SK-N-SH treated with all-trans-retinoic acid at 6 μM for 48 hours (cell line): ENCODE results near the gene SYNPO.

Experiments used
- ATAC-seq: fragments of 200-7000 bp; cut with Tn5 transposase; 3 replicates; pipeline ENCODE4 v1.9.1; 2020; ENCODE audit warnings: mild to moderate bottlenecking, moderate library complexity
- ARNTL ChIP-seq: fragments of 450-650 bp; formaldehyde crosslinking; IDR thresholded peaks from 2 replicates; pipeline ENCODE4 v1.5.0; 2020; ENCODE audit warnings: low read depth, mild to moderate bottlenecking, moderate library complexity, borderline replicate concordance
- BACH2 ChIP-seq: fragments of 250-450 bp; sonication (Bioruptor Pico); IDR thresholded peaks from 2 replicates; pipeline ENCODE4 v1.9.0; 2021; ENCODE audit warnings: mild to moderate bottlenecking, borderline replicate concordance
- CSDC2 ChIP-seq: fragments of 250-450 bp; sonication (Bioruptor Pico); IDR thresholded peaks from 2 replicates; pipeline ENCODE4 v1.5.0; 2020; ENCODE audit warnings: mild to moderate bottlenecking, moderate library complexity
- CSRNP3 ChIP-seq: fragments of 250-450 bp; sonication (Bioruptor Pico); IDR thresholded peaks from 2 replicates; pipeline ENCODE4 v1.5.1; 2021; ENCODE audit warnings: mild to moderate bottlenecking, moderate library complexity
- ESRRG ChIP-seq: fragments of 250-450 bp; sonication (Bioruptor Pico); IDR thresholded peaks from 2 replicates; pipeline ENCODE4 v1.6.1; 2021; ENCODE audit warnings: mild to moderate bottlenecking
- GLIS3 ChIP-seq: fragments of 250-450 bp; sonication (Bioruptor Pico); IDR thresholded peaks from 2 replicates; pipeline ENCODE4 v1.5.0; 2020; ENCODE audit warnings: mild to moderate bottlenecking, moderate library complexity
- ISL1 ChIP-seq: fragments of 250-450 bp; sonication (Bioruptor Pico); IDR thresholded peaks from 2 replicates; pipeline ENCODE4 v2.1.2; 2022; ENCODE audit warnings: mild to moderate bottlenecking, moderate library complexity
- OSR1 ChIP-seq: fragments of 250-450 bp; sonication (Bioruptor Pico); IDR thresholded peaks from 2 replicates; pipeline ENCODE4 v1.8.0; 2022; ENCODE audit warnings: moderate library complexity, mild to moderate bottlenecking, inconsistent platforms
- PATZ1 ChIP-seq: fragments of 250-450 bp; sonication (Bioruptor Pico); IDR thresholded peaks from 2 replicates; pipeline ENCODE4 v1.8.0; 2020; ENCODE audit warnings: mild to moderate bottlenecking, moderate library complexity, borderline replicate concordance
- POU6F1 ChIP-seq: fragments of 250-450 bp; sonication (Bioruptor Pico); IDR thresholded peaks from 2 replicates; pipeline ENCODE4 v1.8.0; 2021; ENCODE audit warnings: low read depth, mild to moderate bottlenecking, moderate library complexity, borderline replicate concordance
- PPARA ChIP-seq: fragments of 250-450 bp; sonication (Bioruptor Pico); IDR thresholded peaks from 2 replicates; pipeline ENCODE4 v1.5.0; 2020; ENCODE audit warnings: mild to moderate bottlenecking, borderline replicate concordance
- RARB ChIP-seq: fragments of 250-450 bp; sonication (Bioruptor Pico); IDR thresholded peaks from 2 replicates; pipeline ENCODE4 v1.8.0; 2021; ENCODE audit warnings: mild to moderate bottlenecking, moderate library complexity
- SNAI2 ChIP-seq: fragments of 250-450 bp; sonication (Bioruptor Pico); IDR thresholded peaks from 2 replicates; pipeline ENCODE4 v1.5.0; 2020; ENCODE audit warnings: mild to moderate bottlenecking, moderate library complexity
- TCF4 ChIP-seq: fragments of 250-450 bp; sonication (Bioruptor Pico); IDR thresholded peaks from 2 replicates; pipeline ENCODE4 v1.8.0; 2021; ENCODE audit warnings: mild to moderate bottlenecking, moderate library complexity, borderline replicate concordance
- TOX ChIP-seq: fragments of 250-450 bp; sonication (Bioruptor Pico); IDR thresholded peaks from 2 replicates; pipeline ENCODE4 v1.8.0; 2021; ENCODE audit warnings: mild to moderate bottlenecking, moderate library complexity, borderline replicate concordance
- TSHZ2 ChIP-seq: fragments of 250-450 bp; sonication (Bioruptor Pico); IDR thresholded peaks from 2 replicates; pipeline ENCODE4 v1.5.0; 2020; ENCODE audit warnings: mild to moderate bottlenecking, moderate library complexity
- ZC3H10 ChIP-seq: fragments of 250-450 bp; sonication (Bioruptor Pico); IDR thresholded peaks from 2 replicates; pipeline ENCODE4 v1.5.1; 2021; ENCODE audit warnings: mild to moderate bottlenecking, moderate library complexity
- ZFP3 ChIP-seq: fragments of 250-450 bp; sonication (Bioruptor Pico); IDR thresholded peaks from 2 replicates; pipeline ENCODE4 v1.5.0; 2020; ENCODE audit warnings: mild to moderate bottlenecking, moderate library complexity
- ZFP30 ChIP-seq: fragments of 450-650 bp; formaldehyde crosslinking; IDR thresholded peaks from 2 replicates; pipeline ENCODE4 v1.5.0; 2022; ENCODE audit warnings: mild to moderate bottlenecking, moderate library complexity
- ZNF565 ChIP-seq: fragments of 450-650 bp; formaldehyde crosslinking; conservative IDR thresholded peaks from 2 replicates; pipeline ENCODE4 v1.5.0; 2020; ENCODE audit warnings: low read depth, mild to moderate bottlenecking, moderate library complexity
- ZNF70 ChIP-seq: fragments of 450-650 bp; formaldehyde crosslinking; IDR thresholded peaks from 2 replicates; pipeline ENCODE4 v1.5.0; 2020; ENCODE audit warnings: mild to moderate bottlenecking, moderate library complexity
- ZNF8 ChIP-seq: fragments of 450-650 bp; formaldehyde crosslinking; IDR thresholded peaks from 2 replicates; pipeline ENCODE4 v1.5.0; 2020; ENCODE audit warnings: mild to moderate bottlenecking, moderate library complexity

Gene SYNPO

GRCh38 chr5:150665044-150665443 is 24.6 kb downstream of the SYNPO start (continued):
- TF ChIP-seq PATZ1 (CRISPR knock-in tag), result no peak
- no peak for TF ChIP-seq ZC3H10 (CRISPR knock-in tag)
- TF ChIP-seq ZNF565 (CRISPR knock-in tag), result no peak
- no peak for TF ChIP-seq BACH2 (CRISPR knock-in tag)
- no peak for TF ChIP-seq CSDC2
- no peak for TF ChIP-seq ZFP30 (CRISPR knock-in tag)

- TF ChIP-seq PATZ1 (CRISPR knock-in tag) (no peak), CSDC2 (no peak), ZNF565 (CRISPR knock-in tag) (no peak), TSHZ2 (no peak), ZNF70 (no peak), ZFP30 (CRISPR knock-in tag) (no peak), GLIS3 (CRISPR knock-in tag) (no peak), ZC3H10 (CRISPR knock-in tag) (no peak), ARNTL (CRISPR knock-in tag) (no peak), RARB (CRISPR knock-in tag) (no peak), OSR1 (CRISPR knock-in tag) (no peak), BACH2 (CRISPR knock-in tag) (no peak), PPARA (CRISPR knock-in tag) (no peak), POU6F1 (CRISPR knock-in tag) (no peak)
- no peak for ATAC-seq
These were observed 30.0 kb downstream of the SYNPO start for GRCh38 chr5:150670275-150670947.

- ATAC-seq, result no peak
- TF ChIP-seq ZFP3 (CRISPR knock-in tag) (no peak), RARB (CRISPR knock-in tag) (no peak), PATZ1 (CRISPR knock-in tag) (no peak), ZC3H10 (CRISPR knock-in tag) (no peak), SNAI2 (CRISPR knock-in tag) (no peak), ZNF8 (CRISPR knock-in tag) (no peak), ARNTL (CRISPR knock-in tag) (no peak), CSRNP3 (CRISPR knock-in tag) (no peak), TCF4 (CRISPR knock-in tag) (no peak), ZNF70 (no peak), TOX (no peak), ZFP30 (CRISPR knock-in tag) (no peak), GLIS3 (CRISPR knock-in tag) (no peak), ZNF565 (CRISPR knock-in tag) (no peak), ESRRG (CRISPR knock-in tag) (no peak), CSDC2 (no peak), ISL1 (CRISPR knock-in tag) (no peak), BACH2 (CRISPR knock-in tag) (no peak)
These were observed 30.5 kb downstream of the SYNPO start for GRCh38 chr5:150670948-150671310.
